Uterus (tissue), 2 donors: ENCODE data around the gene EYS.

Experiments used
- CTCF ChIP-seq, 4 experiments: fragments of 200-600 bp in 2 of 4; fragments of 450-650 bp in 2 of 4; sonication (generic) in 2 of 4; IDR thresholded peaks; one replicate each; pipeline ENCODE4 v1.5.1; 2016 to 2019; ENCODE audit warnings: antibody characterized with exemption in 4 of 4, mild to moderate bottlenecking in 2 of 4, moderate library complexity in 1 of 4
- POLR2A ChIP-seq, 2 donors: fragments of 450-650 bp; IDR thresholded peaks; one replicate each; pipeline ENCODE4 v1.6.1; 2016; ENCODE audit warnings: antibody characterized with exemption in 2 of 2, mild to moderate bottlenecking in 1 of 2, moderate library complexity in 1 of 2

GRCh38 chr6:64874776-64875175 lies 832.2 kb downstream of the EYS start:
- TF ChIP-seq CTCF (IDR thresholded peaks at IDR 0.05) (no peak), POLR2A (IDR thresholded peaks at IDR 0.05) (no peak)
